Fibroblast of skin of back (primary cell): ENCODE measurements around the gene PTPRN2.

Experiments used
- DNase-seq: peaks from one replicate; pipeline ENCODE4 v3.0.0-alpha.2; 2013

PTPRN2 gene

GRCh38 chr7:157774495-157774894, 813.1 kb downstream of the PTPRN2 start:
- no peak for DNase-seq

DNA sequence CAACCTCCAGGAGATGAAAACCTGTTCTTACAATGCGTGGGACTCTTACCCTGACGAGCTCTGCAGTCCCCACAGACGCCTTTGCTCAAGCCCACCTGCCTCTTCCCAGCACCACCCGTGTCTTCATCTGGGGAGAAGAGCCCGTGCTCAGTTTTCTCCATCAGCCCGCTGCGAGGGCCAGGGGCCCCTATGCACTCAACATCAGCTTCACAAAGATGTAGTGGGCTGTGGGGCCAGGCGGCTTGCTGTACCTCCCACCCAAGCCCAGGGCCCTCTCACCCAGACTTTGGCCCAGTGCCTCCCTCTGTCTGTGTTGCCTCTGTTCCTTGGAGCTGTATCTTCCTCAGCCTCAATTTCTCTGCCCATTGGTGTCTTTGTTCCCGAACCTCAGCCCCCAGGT, 814.3 kb downstream of the PTPRN2 start:
- DNase-seq = no peak

- no peak for DNase-seq
These were observed 815.0 kb downstream of the PTPRN2 start for GRCh38 chr7:157772486-157773130.

DNA sequence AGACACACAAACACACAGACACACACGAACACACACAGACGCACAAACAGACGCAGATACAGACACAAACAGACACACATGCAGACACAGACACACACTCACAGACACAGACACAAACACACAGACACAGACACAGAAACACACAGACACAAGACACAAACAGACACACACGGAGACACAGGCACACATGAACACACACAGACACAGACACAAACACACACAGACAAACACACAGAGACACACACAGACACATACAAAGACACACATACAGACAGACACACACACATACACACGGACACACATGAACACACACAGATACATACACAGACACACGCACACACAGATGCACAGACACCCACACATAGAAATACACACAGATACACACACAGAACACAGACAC, 815.9 kb downstream of the PTPRN2 start:
- DNase-seq = no peak

- DNase-seq = no peak
These were observed 816.8 kb downstream of the PTPRN2 start for GRCh38 chr7:157770716-157771320.

DNA sequence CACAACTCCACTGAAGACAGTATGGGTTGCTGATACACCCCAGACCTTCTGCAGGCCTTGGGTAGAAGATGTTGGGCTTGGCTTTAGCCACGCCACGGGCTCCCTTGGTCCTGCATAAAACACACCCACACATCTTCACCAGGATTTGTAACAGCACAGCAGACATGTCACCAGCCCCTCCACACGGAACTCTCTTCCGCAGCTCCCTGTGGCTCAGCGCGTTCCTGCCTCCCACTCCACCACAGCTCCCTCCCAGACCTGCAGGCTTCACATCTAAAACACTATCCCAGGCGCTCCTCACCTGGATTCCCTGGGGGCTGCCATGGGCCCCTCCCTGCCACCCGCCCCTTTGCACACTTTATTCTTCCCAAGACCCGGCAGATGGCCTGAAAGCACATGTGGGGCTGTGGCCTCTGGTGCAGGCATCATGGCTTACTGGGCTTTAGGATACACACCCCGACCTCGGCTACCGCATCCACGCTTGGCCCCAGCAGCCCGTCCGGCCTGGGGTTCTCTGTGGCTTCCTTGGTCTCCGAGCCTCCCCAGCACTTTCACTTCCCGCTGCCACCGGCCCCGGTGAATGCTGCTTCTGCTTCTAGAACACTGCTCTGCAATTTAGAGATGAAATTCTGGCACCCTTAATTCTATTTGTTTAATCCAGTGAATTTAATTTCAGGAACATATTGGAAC, 818.0 kb downstream of the PTPRN2 start:
- no peak for DNase-seq

GRCh38 chr7:157769086-157769485, 818.5 kb downstream of the PTPRN2 start:
- no peak for DNase-seq

GRCh38 chr7:157768198-157768597, 819.4 kb downstream of the PTPRN2 start:
- DNase-seq = no peak

DNA sequence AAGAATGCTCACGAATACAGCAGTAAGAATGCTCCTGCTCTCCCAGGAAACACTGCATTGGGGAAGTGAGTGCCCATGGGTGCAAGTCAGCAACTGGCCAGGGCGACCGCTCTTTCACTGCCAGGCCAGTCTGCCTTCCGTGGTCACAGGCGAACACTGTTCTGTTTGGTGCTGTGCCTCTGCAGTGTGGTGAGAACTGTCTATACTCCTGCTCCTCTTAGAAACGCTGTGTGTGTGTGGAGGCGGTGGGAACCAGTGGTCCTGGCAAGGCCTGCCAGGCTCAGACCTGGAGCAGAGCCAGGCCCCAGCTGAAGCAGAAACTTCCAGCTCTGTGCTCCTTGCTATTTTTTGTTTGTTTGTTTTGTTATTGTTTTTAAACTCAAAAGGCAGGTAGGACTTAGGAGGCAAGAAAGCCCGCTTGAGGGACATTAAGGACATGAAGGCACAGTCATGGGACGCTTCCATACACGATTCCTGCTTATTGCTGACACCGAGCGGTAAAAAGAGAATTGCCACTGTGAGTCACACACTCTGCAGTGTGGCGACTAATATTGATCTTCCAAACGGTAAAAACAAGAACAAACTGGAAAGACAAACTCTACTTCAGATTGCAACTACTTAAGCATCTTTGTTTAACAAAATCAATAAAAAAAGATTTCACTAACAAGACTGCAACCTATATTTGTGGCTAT, 820.0 kb downstream of the PTPRN2 start:
- DNase-seq = no peak

DNA sequence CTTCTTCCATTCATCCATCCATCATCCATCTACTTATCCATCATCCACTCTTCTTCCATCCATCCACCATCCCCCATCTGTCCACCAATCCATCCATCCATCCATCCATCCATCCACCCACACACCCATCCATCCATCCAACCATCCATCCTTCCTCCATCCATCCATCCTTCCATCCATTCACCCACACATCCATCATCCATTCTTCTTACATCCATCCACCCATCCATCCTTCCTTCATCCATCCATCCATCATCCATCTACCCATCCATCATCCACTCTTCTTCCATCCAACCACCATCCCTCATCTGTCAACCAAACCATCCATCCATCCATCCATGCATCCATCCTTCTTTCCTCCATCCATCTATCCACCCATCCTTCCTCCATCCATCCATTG, 821.5 kb downstream of the PTPRN2 start:
- no peak for DNase-seq

GRCh38 chr7:157764946-157765537, 822.6 kb downstream of the PTPRN2 start:
- DNase-seq = no peak

DNA sequence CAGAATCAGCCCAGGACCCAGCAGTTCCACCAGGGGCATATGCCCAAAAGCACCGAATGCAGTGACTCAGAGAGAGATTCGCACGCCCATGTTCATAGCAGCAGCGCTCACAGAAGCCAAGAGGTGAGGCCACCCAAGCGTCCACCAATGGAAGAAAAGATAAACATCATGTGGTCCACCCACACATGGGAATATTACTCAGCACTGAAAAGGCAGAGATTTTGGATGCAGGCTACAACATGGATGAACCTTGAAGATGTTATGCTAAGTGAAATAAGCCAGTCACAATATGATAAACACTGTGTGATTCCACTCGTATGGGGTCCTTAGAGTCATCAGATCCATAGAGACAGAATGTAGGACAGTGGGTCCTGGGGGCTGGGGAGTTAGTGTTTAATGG, 823.4 kb downstream of the PTPRN2 start:
- no peak for DNase-seq

DNA sequence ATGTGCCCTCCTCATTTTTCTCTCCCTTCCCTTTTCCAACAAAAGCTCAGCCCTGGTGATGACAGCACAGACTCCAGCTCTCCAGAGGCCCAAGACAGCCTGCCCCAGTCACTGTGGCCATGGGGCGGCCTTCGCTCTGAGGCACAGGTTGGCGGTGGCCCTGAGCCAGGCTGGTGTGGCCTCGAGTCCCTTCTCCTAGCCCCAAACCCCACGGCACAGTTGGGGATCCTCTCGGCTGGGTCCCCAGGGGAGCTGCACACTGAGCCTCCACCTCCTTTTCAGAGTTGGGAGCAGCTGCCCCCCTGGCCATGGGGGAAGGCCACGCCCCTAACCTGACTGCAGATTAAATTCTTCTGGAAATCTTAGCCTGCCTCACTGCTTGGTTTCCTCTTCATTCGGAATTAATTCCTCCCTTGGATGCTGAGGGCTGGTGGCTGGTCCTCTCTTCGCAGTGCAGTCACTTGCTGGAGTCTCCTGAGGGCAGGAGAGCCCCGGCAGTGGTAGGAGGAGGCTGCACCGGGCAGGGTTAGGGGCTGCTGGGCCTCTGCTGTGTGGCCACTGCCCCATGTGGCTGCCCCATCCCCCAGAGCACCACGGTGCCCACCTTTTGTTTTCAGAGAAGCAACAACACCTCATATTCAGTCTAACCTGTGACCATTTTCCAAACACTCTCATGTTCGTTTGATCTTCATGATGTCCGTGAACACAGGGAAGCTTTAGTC, 824.2 kb downstream of the PTPRN2 start:
- DNase-seq = no peak

GRCh38 chr7:157762824-157763223, 824.8 kb downstream of the PTPRN2 start:
- no peak for DNase-seq

DNA sequence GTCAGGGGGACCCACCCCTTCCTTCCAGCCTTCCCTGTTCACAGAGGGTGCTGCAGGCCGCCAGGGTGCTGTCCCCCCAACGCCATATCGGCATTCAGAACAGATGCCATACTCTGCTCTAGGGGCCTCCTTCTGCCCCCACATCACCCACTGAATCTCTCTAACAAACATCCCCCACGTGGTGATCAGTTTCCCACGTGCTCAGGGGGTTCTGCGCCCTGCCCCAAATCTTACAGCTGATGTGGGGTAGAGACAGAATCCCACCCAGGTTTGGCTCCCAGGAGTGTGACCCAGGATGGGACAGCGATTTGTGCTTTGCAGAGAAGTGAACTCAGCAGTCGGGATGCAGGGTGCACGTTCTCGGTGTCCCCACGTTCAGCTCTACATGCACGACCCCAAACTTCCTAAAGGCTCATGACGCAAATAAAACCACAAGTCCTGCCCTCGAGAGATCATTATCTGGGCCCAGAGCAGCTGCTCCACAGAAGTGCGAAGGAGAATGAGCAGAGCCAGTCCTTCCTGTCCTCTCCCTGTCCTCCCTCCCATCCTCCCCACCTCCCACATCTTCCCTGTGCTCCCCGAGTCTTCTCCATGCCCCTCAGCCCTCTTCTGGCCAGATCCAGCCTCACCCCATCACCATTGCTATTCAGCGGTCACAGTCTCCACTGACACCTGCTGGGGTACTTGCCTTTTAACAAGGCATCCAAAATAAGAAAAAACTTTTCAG, 827.5 kb downstream of the PTPRN2 start:
- no peak for DNase-seq

GRCh38 chr7:157759246-157759805, 828.3 kb downstream of the PTPRN2 start:
- DNase-seq = no peak

GRCh38 chr7:157758468-157759245, 829.0 kb downstream of the PTPRN2 start:
- DNase-seq = no peak

- no peak for DNase-seq
These were observed 829.7 kb downstream of the PTPRN2 start for GRCh38 chr7:157757776-157758467.

GRCh38 chr7:157757211-157757610, 830.4 kb downstream of the PTPRN2 start:
- DNase-seq = no peak

GRCh38 chr7:157755741-157756140, 831.9 kb downstream of the PTPRN2 start:
- no peak for DNase-seq
